ENCODE data around the gene PSMB2.

Gene PSMB2

DNA sequence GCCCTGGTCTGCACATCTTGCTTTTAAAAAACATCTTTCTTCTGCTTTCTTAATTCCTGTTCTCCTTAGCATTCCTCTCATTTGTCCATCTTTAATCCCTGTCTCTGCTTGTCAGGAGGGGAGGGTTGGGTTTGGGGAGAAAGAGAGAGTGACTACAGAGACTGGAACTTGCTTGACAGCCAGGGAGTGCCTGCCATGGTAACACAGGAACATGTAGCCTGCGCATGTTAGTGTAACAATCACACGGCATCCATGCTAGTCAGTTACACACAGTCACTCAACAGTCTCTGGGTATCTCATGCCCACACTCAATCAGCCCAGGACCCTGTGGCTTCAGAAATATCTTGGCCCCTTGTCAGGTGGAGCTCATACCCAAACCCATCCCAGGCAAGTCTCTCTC lies 69.0 kb downstream of the PSMB2 start:
- DNase-seq (ENCODE audit: low spot score): no peak

DNA sequence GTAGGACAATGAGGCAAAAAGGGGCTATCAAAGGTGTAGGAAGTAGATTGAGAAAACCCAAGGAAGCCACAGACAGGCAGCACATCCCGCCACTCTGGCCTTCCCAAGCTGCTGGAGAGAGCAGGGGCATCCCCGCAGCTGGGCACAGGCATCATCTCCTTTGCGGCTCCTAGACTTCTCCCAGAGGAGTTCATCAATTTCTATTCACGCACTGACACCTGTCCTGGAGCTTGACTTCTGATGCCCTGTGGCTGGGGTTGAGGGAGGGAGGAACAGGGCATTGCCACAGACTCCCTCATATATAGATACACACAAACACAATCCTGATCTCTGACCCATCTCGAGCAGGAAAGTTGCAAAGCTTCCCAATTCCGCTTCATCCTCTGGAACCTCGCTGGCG lies 70.1 kb downstream of the PSMB2 start:
- no peak for DNase-seq (ENCODE audit: low spot score)

DNA sequence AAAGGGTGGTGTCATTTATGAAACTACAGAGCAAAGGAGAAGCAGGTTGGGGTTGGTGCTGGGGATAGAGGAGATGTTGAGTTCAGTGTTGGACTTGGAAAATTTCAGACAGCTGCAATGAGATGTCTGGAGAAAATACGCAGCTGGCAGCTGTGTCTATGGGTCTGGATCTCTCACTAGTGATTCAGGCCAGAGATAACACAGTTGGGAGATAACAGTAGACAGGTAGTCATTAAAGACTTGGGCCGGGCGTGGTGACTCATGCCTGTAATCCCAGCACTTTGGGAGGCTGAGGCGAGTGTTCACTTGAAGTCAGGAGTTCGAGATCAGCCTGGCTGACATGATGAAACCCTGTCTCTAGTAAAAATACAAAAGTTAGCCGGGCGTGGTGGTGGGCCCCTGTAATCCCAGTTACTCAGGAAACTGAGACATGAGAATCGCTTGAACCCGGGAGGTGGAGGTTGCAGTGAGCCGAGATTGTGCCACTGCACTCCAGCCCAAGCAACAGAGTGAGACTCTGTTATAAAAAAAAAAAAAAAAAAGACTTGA lies 70.7 kb downstream of the PSMB2 start:
- no peak for DNase-seq (ENCODE audit: low spot score)

DNA sequence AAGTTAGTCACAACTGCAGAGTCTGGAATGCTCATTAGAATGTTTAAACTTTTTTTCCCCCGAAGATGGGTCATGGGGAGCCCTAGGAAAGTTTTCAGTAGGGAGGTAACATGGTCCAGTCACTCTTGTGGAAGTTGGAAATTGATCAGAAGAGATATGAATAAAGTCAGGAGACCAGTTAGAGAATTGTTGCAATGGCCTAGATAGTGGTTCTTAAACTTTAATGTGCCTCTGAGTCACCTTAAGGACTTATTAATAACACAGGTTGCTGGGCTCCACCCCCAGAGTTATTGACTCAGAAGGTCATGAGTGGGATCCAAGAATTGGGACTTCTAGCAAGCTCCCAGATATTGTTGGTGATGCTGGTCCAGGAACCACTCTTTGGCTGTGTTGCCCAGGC lies 71.4 kb downstream of the PSMB2 start:
- no peak for DNase-seq (ENCODE audit: low spot score)

DNA sequence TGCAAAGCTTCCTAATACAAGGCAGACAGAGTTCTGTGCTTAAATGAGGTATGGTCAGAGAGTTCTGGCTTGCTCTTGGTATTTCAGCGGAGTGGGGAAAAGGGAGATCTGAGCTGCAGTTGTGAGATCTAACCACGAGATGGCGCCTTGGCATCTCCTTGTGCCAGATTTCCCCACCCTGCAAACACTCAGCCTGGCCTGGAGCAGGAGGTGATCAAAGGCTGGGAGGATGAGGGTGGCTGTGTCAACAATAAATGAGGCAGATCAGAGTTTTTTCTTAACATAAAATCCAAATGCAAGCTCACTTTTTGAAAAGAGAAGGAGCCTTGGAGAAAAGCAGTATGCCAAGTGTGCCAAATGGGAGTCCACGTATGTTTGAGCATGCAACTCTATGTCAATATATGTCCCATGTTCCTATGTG lies 72.3 kb downstream of the PSMB2 start:
- peak; percentile 85 for DNase-seq (ENCODE audit: low spot score)

DNA sequence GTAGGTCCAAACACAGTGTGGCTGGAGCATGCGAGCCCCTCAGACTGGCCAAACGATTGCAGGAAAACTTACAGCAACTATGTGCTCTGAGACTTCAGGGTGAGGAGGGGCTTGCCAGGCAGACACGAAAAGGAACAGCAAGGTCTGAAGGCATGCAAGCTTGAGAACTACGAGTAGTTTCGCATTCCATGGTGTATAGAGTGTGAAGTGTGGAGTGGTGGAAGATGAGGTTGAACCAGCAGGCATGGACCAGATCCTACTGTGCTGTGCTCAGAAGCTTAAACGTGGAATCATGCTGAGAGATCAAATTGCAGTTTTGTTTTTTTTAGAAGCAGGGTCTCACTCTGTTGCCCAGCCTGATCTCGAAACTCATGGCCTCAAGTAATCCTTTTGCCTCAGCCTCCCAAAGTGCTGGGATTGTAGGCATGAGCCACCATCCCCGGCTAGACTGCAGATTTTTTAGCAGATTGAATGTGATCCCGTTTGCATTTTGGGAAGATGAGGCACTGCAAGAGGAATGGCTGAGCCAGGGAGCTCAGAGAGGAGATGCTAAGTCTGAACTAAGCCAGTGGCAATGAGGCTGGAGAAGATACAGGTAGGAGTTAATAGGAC lies 73.3 kb downstream of the PSMB2 start:
- DNase-seq (ENCODE audit: low spot score): peak; percentile 1

DNA sequence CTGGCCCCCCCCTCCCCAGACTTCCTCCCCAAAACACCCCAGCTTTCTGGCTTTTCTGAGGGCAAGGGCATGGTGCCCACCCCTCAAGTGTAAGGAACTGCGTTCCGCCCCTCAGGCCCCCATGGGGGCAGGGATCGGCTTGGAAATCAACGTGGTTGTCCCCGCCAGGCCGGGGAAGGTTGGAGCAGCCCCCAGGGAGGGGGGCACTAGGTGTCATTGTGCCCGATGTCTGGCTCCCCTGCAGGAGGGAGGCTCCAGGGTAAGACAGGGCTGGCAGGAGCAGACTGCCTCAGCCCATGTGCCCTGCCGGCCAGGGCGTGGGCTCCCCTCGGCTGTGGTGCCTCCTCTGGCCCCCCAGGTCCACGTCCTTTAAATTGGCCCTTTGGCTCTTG lies 75.6 kb downstream of the PSMB2 start:
- peak; percentile 1 for DNase-seq (ENCODE audit: low spot score)

DNA sequence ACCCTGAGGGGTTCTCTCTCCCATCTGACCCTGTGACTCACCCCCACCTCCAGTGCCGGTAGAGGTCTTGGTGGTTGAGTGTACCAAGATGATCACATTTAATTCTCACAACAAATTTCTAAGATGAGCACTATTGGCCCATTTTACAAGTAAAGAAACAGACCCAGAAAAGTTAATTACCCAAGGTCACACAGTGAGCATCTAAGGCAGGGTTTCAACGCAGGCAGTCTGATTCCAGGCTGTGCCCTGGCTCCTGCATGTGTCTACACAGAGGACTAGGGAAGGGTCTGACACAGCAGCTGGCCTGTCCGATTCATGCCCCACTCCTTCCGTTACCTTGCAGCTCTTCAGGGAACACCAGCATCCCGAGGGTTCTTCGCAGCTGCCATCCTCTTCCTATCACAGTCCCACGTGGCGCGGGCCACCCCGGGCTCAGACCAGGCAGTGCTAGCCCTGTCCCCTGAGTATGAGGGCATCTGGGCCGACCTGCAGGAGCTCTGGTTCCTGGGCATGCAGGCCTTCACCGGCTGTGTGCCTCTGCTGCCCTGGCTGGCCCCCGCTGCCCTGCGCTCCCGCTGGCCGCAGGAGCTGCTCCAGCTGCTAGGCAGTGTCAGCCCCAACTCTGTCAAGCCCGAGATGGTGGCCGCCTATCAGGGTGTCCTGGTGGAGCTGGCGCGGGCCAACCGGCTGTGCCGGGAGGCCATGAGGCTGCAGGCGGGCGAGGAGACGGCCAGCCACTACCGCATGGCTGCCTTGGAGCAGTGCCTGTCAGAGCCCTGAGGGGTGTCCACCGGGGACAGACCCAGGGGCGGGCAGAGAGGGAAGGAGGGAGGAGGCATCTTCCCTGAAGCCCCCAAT lies 76.2 kb downstream of the PSMB2 start:
- DNase-seq (ENCODE audit: low spot score): peak; percentile 2

DNA sequence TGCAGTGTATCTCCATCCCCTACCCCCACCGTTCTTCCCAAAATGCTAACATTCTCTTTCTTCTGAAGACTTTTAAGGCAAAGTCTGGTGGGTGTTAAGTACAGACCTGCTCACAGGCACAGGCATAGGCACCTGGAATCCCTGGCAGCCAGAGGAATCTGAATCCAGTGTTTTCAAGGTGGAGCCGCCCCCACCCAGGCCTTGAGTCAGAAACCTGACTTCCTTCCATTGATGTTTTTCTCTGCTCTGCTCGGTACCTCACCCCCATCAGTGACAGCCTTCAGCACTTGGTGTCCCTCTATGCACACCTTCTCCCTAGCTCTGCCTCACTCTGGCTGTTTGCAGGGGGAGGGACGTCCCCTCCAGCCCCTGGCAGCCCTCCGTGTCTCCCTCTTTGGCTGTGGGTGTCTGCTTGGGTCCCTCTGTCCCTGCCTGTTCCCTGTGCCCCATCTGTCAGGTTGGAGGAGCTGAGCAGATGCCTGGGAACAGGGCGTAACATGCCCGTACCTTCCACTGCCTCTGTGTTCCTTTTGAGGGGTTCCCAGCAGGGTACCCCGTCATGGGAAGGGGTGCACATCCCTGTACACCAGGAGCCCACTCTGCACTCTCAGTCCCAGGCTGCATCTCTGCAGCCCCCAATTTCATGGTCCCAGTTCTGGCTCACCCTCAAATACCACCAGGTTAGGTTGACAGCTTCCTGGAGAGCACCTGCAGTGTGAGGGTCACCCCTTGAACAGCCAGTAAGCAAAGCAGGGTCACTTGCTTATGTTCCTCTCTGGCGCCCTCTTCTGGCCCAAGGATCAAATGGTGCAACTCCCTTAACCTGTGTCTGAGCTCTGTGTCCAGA lies 77.1 kb downstream of the PSMB2 start:
- DNase-seq (ENCODE audit: low spot score): peak; percentile 85

DNA sequence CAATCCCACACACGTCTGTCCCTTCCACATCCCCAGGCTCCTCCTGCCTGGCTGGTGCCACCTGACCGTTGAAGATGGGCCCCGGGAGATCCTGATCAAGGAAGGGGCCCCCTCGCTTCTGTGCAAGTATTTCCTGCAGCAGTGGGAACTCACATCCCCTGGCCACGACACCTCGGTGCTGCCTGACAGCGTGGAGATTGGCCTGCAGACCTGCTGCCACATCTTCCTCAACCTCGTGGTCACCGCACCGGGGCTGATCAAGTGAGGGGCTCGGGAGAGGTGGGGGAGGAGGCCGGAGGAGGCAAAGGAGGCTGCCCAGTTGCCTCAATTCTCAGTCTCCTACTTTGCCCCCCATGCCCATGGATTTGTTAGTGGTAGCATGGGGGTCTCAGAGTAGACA lies 78.2 kb downstream of the PSMB2 start:
- DNase-seq (ENCODE audit: low spot score): peak; percentile 2

DNA sequence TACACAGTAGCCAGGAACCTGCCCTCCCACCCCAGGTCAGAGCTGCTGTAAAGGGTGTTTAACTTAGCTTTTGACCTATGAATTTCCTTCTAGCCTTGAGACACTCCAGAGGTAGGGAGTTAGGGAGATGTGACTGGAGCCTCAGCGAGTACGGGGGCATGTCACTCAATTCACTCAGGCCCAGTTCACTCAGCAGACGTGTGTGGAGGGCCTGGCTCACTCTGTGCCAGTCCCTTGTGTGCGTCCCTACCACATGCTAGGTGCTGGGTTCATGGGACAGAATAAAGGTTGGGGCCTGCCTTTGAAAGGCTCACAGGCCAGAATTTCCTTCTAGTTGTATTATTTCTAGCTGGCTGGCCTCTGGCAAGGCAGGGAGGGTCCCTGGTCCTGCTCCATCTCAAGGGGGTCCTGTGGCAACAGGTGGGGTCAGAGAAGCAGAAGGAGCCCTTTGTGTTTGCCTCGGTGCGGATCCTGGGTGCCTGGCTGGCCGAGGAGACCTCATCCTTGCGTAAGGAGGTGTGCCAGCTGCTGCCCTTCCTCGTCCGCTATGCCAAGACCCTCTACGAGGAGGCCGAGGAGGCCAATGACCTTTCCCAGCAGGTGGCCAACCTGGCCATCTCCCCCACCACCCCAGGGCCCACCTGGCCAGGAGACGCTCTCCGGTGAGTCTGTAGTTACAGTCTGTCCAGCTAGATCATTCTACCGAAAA lies 79.2 kb downstream of the PSMB2 start:
- no peak for DNase-seq (ENCODE audit: low spot score)

DNA sequence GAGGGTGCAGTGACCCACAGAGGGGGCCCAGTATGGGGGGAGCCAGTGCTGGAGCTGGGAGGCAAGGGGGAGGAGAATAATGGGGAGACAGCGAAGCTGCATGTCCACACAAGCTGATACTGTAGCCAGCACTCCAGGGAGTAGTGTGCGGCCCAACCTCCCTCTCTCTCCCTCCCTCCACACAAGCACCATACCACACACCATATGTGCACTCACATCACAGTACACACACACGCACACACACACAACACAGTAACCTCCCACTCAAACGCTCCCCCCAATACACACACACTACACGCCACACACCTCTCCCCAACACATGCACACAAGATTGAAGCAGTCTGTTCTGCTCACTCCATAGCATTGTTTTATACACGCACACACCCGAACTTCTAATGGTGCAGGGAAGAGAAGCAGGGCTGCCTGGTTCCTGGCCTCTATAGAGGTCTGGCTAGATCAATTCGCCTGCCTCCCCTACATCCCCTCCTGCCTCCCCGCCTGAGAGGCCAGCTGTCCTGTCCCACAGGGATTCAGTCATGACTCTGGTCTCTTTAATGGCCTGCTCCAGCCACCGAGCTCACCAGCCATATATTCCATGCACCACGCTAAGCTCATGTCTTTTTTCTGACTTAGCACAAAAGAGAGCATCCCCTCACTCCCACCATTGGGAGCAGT lies 79.9 kb downstream of the PSMB2 start:
- peak; percentile 3 for DNase-seq (ENCODE audit: low spot score)

DNA sequence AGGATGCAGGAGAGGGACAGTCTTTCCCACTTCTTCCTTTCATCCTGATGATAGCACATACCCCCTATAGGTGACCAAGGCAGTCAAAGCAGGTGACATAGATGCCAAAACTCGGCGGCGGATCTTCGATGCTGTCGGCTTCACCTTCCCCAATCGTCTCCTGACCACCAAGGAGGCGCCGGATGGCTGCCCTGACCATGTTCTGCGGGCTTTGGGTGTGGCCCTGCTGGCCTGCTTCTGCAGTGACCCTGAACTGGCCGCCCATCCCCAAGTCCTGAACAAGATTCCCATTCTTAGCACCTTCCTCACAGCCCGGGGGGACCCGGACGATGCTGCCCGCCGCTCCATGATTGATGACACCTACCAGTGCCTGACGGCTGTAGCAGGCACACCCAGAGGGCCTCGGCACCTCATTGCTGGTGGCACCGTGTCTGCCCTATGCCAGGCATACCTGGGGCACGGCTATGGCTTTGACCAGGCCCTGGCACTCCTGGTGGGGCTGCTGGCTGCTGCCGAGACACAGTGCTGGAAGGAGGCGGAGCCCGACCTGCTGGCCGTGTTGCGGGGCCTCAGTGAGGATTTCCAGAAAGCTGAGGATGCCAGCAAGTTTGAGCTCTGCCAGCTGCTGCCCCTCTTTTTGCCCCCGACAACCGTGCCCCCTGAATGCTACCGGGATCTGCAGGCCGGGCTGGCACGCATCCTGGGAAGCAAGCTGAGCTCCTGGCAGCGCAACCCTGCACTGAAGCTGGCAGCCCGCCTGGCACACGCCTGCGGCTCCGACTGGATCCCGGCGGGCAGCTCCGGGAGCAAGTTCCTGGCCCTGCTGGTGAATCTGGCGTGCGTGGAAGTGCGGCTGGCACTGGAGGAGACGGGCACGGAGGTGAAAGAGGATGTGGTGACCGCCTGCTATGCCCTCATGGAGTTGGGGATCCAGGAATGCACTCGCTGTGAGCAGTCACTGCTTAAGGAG lies 80.8 kb downstream of the PSMB2 start:
- DNase-seq (ENCODE audit: low spot score): peak; percentile 4

DNA sequence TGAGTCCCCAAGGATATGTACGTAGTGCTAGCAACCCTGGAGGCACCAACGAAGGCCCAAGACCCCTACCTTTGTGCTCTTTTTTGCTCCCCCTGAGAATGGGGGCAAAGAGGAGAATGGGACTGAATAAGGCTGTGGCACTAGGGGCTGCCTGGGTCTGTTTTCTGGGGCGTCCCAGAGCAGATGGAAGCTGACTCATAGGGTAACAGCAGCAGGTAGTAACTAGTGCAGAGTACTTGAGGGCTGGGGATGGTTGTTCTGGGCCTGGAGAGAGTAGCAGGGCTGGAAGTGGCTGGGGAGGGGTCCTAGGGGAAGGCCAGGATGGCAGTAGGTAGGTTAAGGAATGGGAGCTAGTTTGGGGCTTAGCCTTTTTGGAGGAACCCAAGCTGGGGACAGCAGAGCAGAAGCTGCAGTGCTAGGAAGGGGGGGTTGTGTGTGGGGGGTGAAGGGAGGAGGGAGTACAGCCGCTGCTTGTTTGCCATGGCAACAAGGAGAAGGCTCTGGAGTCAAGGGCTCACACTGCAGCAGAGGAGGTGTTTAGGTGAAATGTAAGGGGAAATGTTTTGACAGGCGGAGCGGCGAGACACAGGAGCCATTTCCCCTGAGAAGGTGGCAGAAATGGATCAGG lies 81.9 kb downstream of the PSMB2 start:
- peak; percentile 4 for DNase-seq (ENCODE audit: low spot score)

DNA sequence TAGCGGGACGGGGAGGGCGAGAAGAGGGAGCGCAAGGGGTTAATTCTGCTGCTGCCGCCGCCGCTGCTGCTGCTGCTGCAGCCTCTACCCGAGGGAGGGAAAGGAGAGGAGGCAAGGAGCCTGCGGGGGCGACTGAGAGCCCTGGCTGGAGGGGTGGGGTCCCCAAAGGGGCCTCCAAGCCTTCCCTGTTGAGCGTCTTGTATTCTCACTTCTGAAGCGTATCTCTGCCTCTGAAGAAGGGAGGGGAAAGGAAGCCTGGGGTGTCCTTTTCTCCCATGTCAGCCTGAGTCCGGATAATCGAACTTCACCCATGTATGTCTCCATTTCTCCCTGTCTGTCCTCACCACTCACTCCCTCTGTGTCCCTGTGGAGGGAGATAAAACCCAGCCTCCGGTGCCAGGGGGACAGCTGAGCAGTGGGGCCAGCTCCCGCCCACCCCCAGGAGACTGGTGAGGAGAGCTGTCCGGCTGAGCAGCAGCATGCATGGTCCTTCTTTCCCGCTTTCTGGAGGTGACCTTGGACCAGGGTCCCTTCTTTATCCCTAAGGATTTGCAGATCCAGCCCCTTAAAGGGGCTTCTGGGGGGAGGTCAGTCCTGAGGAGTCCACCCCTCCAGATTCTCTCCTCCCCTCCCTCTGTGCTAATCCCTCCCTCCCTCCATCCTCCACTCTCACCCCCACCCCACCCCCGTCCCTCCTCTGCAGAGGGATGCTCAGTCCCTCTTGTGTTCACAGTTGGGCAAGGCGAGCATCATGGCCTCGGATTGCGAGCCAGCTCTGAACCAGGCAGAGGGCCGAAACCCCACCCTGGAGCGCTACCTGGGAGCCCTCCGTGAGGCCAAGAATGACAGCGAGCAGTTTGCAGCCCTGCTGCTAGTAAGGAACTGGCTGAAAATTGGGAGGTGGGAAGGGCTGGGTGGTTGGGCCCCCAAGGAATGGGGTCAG lies 82.7 kb downstream of the PSMB2 start:
- peak; percentile 51 for DNase-seq (ENCODE audit: low spot score)

DNA sequence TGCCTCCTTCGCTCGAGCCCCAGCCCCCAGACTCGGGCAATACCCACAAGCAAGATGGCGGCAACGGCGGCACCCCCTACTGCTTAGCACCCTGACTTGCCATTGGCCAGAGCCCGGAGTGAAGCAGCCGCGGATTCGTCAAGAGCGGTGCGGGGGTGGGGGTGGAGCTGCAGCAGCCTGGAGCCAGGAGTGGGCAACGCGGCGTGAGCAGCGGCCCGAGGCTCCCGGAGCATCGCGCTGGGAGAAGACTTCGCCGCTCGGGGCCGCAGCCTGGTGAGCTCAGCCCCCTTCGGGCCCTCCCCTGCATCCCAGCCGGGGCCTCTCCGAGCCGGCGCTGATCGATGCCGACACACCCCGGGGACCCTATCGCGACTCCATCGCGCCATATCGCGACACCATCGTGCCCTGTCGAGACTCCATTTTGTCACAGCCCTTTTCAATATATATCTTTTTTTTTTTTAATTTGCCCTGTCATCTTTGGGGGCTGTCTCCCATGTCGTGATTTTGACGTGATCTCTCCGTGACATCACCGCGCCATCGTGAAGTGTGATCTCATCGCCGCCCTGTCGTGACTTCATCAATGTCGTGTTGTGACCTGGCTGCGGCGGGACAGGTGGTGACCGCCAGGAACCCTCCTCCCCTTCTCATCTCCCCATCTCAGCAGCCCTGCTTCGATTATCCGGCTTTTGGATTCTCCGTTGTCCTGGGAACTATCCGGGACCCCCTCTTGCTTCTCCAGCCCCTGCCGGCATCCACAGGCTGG lies 83.5 kb downstream of the PSMB2 start, which contains the start of gene NCDN:
Gene NCDN (plus strand): TSS at position 189 of the 763 bp plus-strand sequence. CDS start 392 bp downstream, at position 581.
- DNase-seq (ENCODE audit: low spot score): peak; percentile 99

DNA sequence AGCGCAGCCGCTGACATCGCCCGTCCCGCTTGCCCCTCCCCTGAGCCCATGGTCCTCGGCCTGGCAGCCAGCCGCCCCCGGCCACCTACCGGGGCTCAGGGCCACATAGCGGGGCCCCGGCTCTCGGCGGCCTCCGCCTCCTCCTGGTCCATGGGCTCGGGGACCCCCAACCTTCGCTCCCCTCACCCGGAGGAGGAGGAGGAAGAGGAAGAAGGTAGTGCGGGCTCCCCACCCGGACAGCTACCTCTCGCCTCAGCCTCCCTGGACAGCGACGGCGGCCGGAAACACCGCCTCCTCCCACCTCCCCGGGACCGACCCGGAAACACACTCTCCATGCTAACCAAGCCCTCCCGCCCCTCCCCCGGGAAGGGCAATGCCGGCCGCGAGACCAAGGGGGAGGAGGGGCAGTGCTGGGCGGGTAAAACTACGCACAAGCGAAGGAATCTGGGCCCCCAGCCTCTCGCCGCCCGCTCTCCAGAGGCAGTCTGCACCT lies 84.2 kb downstream of the PSMB2 start, which contains the start of gene KIAA0319L:
Gene KIAA0319L (minus strand): TSS at position 286 of the 493 bp plus-strand sequence. CDS start 2,912 bp downstream, outside the sequence.
- peak; percentile 96 for DNase-seq (ENCODE audit: low spot score)

Data from GM03348 (cell line).